H1 (cell line): ENCODE measurements around the gene ELOF1.

Source experiments
- CEBPB ChIP-seq: IDR thresholded peaks from 2 replicates; pipeline ENCODE4 v1.6.1; 2012; ENCODE audit warnings: low read depth, low read length
- CTCF ChIP-seq, 3 experiments: IDR thresholded peaks; 1 replicate in 2 of 3; 2 replicates in 1 of 3; pipeline versions ENCODE4 v1.5.1 to v1.6.1; 2011; ENCODE audit warnings: low read length in 3 of 3, mild to moderate bottlenecking in 3 of 3, inconsistent platforms in 2 of 3, low read depth in 1 of 3, moderate library complexity in 1 of 3; ENCODE audit not compliant: insufficient read depth in 1 of 3; ENCODE audit errors: control extremely low read depth in 1 of 3
- FOSL1 ChIP-seq: IDR thresholded peaks from 2 replicates; pipeline ENCODE4 v1.6.1; 2011; ENCODE audit warnings: mild to moderate bottlenecking, low read depth, low read length, moderate library complexity; ENCODE audit not compliant: insufficient read depth
- KDM5A ChIP-seq: fragments of 200-600 bp; IDR thresholded peaks from 2 replicates; pipeline ENCODE4 v1.7.1; 2012; ENCODE audit warnings: mild to moderate bottlenecking, low read length, inconsistent platforms, mixed read lengths
- YY1 ChIP-seq: IDR thresholded peaks from 2 replicates; pipeline ENCODE4 v1.6.1; 2011; ENCODE audit warnings: low read depth, mild to moderate bottlenecking, low read length

- no peak for TF ChIP-seq CTCF (IDR thresholded peaks at IDR 0.05; ENCODE audit: control extremely low read depth in 1 of 3, insufficient read depth in 1 of 3, low read depth in 1 of 3, low read length in 3 of 3)
- no peak for TF ChIP-seq YY1
- TF ChIP-seq CEBPB = no peak
- TF ChIP-seq FOSL1 = no peak
- no peak for TF ChIP-seq KDM5A
Observed at GRCh38 chr19:11576227-11576626, 17.2 kb upstream of the ELOF1 start.
